CD14-positive monocyte (primary cell): ENCODE results near the gene CRTC2. TPM values are rescaled to one million over a fixed set of nuclear protein-coding genes. Genes with fewer than 3 reads are reported as not detected.
"Not testable (repeated sequence)": the region's sequence is repeated elsewhere in the genome, so short reads cannot be mapped to it uniquely, and the experiment has no call there.

Experiments
- DNase-seq, 3 donors: peaks; one replicate each; pipeline ENCODE4 v3.0.0-alpha.2; 2011 to 2022
- H2AFZ ChIP-seq: 2 replicates; pipeline ENCODE4 v1.6.0; 2012; ENCODE audit warnings: mild to moderate bottlenecking, low read depth, low read length, inconsistent platforms; ENCODE audit not compliant: insufficient read depth, poor library complexity, severe bottlenecking
- H3K27ac ChIP-seq, 2 donors: 1 replicate in 1 of 2; 2 replicates in 1 of 2; pipeline ENCODE4 v1.5.1; 2012 to 2013; ENCODE audit warnings: low read length in 2 of 2, control low read depth in 1 of 2, inconsistent platforms in 1 of 2, low read depth in 1 of 2, mild to moderate bottlenecking in 1 of 2
- H3K27me3 ChIP-seq, 2 donors: one replicate each; pipeline versions ENCODE4 v1.6.0 to v1.6.1; 2011 to 2013; ENCODE audit warnings: low read length in 2 of 2; ENCODE audit not compliant: control insufficient read depth in 2 of 2, insufficient read depth in 2 of 2
- H3K36me3 ChIP-seq, 2 donors: replicated peaks in 1 of 2; 1 replicate in 1 of 2; 2 replicates in 1 of 2; pipeline versions ENCODE4 v1.5.1 to v1.6.1; 2012 to 2013; ENCODE audit warnings: low read length in 2 of 2, control low read depth in 1 of 2, inconsistent platforms in 1 of 2, mild to moderate bottlenecking in 1 of 2; ENCODE audit not compliant: insufficient read depth in 2 of 2, control insufficient read depth in 1 of 2
- H3K4me1 ChIP-seq, 2 donors: 1 replicate in 1 of 2; 2 replicates in 1 of 2; pipeline versions ENCODE4 v1.5.1 to v1.6.1; 2012 to 2013; ENCODE audit warnings: low read length in 2 of 2, control low read depth in 1 of 2, inconsistent platforms in 1 of 2, mild to moderate bottlenecking in 1 of 2, moderate library complexity in 1 of 2; ENCODE audit not compliant: insufficient read depth in 2 of 2, control insufficient read depth in 1 of 2
- H3K4me2 ChIP-seq: replicated peaks from 2 replicates; pipeline ENCODE3; 2012; ENCODE audit warnings: low read length, moderate library complexity, mild to moderate bottlenecking; ENCODE audit not compliant: poor library complexity, severe bottlenecking; ENCODE audit errors: extremely low read depth
- H3K4me3 ChIP-seq, 3 experiments: fragments of 200-600 bp in 1 of 3; sonication (generic) in 1 of 3; replicated peaks in 1 of 3; 1 replicate in 2 of 3; 2 replicates in 1 of 3; pipeline ENCODE4 v1.5.1; 2011 to 2013; ENCODE audit warnings: low read length in 3 of 3, mild to moderate bottlenecking in 3 of 3, control low read depth in 2 of 3, low read depth in 2 of 3, inconsistent platforms in 1 of 3, moderate library complexity in 1 of 3
- H3K79me2 ChIP-seq: 2 replicates; pipeline ENCODE4 v1.6.0; 2012; ENCODE audit warnings: mild to moderate bottlenecking, control low read depth, inconsistent platforms, low read length, moderate library complexity; ENCODE audit not compliant: insufficient read depth
- H3K9ac ChIP-seq: 2 replicates; pipeline ENCODE4 v1.6.0; 2017; ENCODE audit warnings: low read length, mild to moderate bottlenecking; ENCODE audit not compliant: insufficient read depth, poor library complexity, severe bottlenecking
- H3K9me3 ChIP-seq, 2 donors: replicated peaks in 1 of 2; 1 replicate in 1 of 2; 2 replicates in 1 of 2; pipeline versions ENCODE4 v1.5.1 to v1.6.1; 2012 to 2013; ENCODE audit warnings: low read length in 2 of 2, control low read depth in 1 of 2; ENCODE audit not compliant: control insufficient read depth in 1 of 2, insufficient read depth in 1 of 2
- H4K20me1 ChIP-seq: 2 replicates; pipeline ENCODE4 v1.6.0; 2012; ENCODE audit warnings: mild to moderate bottlenecking, low read length, control low read depth, moderate library complexity; ENCODE audit not compliant: insufficient read depth
- H3K27ac Mint-ChIP-seq, 7 donors: one replicate each; pipeline ENCODE4 v1.8.0; 2020; ENCODE audit warnings: mild to moderate bottlenecking in 7 of 7, mixed read lengths in 7 of 7, moderate library complexity in 6 of 7, inconsistent platforms in 2 of 7
- H3K27me3 Mint-ChIP-seq, 3 donors: one replicate each; pipeline ENCODE4 v1.8.0; 2021 to 2022; ENCODE audit warnings: low read depth in 3 of 3, mild to moderate bottlenecking in 3 of 3, mixed read lengths in 3 of 3, moderate library complexity in 3 of 3, inconsistent platforms in 1 of 3
- H3K36me3 Mint-ChIP-seq, 2 donors: one replicate each; pipeline ENCODE4 v1.8.0; 2020; ENCODE audit warnings: mixed read lengths in 2 of 2, inconsistent platforms in 1 of 2, mild to moderate bottlenecking in 1 of 2
- H3K4me1 Mint-ChIP-seq: one replicate; pipeline ENCODE4 v1.8.0; 2020; ENCODE audit warnings: mild to moderate bottlenecking, mixed read lengths
- H3K4me3 Mint-ChIP-seq, 2 donors: one replicate each; pipeline ENCODE4 v1.8.0; 2020; ENCODE audit warnings: mild to moderate bottlenecking in 2 of 2, mixed read lengths in 2 of 2, moderate library complexity in 1 of 2
- H3K9me3 Mint-ChIP-seq, 7 donors: one replicate each; pipeline ENCODE4 v1.8.0; 2020 to 2022; ENCODE audit warnings: mixed read lengths in 7 of 7, mild to moderate bottlenecking in 6 of 7, moderate library complexity in 6 of 7, inconsistent platforms in 2 of 7
- WGBS: methylation state at CpG from one replicate; pipeline ENCODE4 v1.1.5; 2013; ENCODE audit warnings: missing lambda C conversion rate; ENCODE audit not compliant: insufficient coverage; 5-methylcytosine and 5-hydroxymethylcytosine counted together
- intact Hi-C, 2 donors: fragments of 100-400 bp; cut with micrococcal nuclease; formaldehyde crosslinking; loops; one replicate each; pipeline versions ENCODE4 v1.15.0 to v1.15.1; 2023
- polyA plus RNA-seq, 3 donors: library from polyadenylated mRNA; depleted of rRNA in 1 of 3; unstranded in 2 of 3; stranded (reverse) in 1 of 3; fragments of 300-500 nt in 2 of 3; fragments of >200 nt in 1 of 3; fragmentation: Illumina TruSeq in 2 of 3; gene quantifications; 1 replicate in 2 of 3; 2 replicates in 1 of 3; pipeline ENCODE4 v1.2.3, GENCODE V29; 2012 to 2021
- TF ChIP-seq, protein P1 (sequence below): fragments of 200-600 bp; IDR thresholded peaks from one replicate; pipeline ENCODE4 v1.8.0; 2022; ENCODE audit warnings: antibody characterized with exemption, mild to moderate bottlenecking

The CRTC2 gene
- polyA plus RNA-seq, 3 donors, result 13.7 to 86.0 (median 21.2) TPM

DNA sequence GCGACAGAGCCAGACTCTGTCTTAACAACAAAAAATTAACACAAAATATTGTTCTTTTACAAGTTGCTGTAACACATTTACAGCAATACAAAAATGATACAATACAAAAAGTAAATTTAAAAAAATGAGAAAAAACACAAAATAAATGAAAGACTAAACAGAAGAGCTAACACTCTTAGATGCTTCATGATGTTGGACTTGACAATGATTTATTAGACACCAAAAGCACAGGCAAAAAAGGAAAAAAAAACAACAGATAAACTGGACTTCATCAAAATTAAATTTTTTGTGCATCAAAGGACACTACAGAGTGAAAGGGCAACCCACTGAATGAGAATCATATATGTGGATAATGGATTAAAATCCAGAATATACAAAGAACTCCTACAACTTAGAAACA, 52.0 kb downstream of the CRTC2 start:
- H3K9me3 Mint-ChIP-seq, result no peaks in the 10 kb centered on the region
- DNase-seq, result no peak
- H2AFZ ChIP-seq, result no peak overlapping the region

DNA sequence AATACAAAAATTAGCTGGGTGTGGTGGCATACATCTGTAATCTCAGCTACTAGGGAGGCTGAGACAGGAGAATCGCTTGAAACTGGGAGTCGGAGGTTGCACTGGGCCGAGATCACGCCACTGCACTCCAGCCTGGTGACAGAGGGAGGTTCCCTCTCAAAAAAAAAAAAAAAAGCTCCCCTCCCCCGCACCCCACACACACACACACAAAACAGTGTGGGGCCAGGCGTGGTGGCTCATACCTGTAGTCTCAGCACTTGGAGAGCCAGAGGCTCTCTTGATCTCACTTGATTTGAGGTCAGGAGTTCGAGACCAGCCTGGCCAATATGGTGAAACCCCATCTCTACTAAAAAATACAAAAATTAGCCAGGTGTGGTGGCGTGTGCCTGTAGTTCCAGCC, 52.5 kb downstream of the CRTC2 start:
- not testable (repeated sequence) for H3K4me3 Mint-ChIP-seq, H3K9me3 Mint-ChIP-seq, H3K27ac ChIP-seq, H3K9ac ChIP-seq, DNase-seq, H3K4me2 ChIP-seq, H3K4me3 ChIP-seq, H3K9me3 ChIP-seq, H3K27me3 Mint-ChIP-seq, H2AFZ ChIP-seq, H3K27me3 ChIP-seq, H3K4me1 ChIP-seq, H3K4me1 Mint-ChIP-seq
- H3K36me3 Mint-ChIP-seq, result peaks cover 13 to 40% of the 10 kb centered on the region in 2 donors
- Histone ChIP-seq H4K20me1 (peaks cover 76% of the 10 kb centered on the region), H3K36me3 (peaks cover 3 to 29% of the 10 kb centered on the region in 2 donors), H3K79me2 (peaks cover 97% of the 10 kb centered on the region)
- H3K27ac Mint-ChIP-seq, result peak overlapping the region in 2 of 7 donors; percentile 2 to 42
- intact Hi-C loops, result loop anchor here in 1 of 2 donors (10.0 kb wide), 1 partner anchor 61 kb away; no protein-coding TSS in a partner anchor
- WGBS, result 100% methylated on average over 3 of the region's 8 CpGs

More for the DNA sequence above, 52.0 kb downstream of the CRTC2 start:
- peaks cover 97% of the 10 kb centered on the region for H3K79me2 ChIP-seq
- H4K20me1 ChIP-seq, result peaks cover 77% of the 10 kb centered on the region
- no CpG with 5 or more reads among the region's 1 CpG for WGBS
- H3K27ac Mint-ChIP-seq, result peak overlapping the region in 2 of 7 donors; percentile 18 to 55
- no peaks in the 10 kb centered on the region for H3K9me3 ChIP-seq
- peaks cover 3 to 29% of the 10 kb centered on the region in 2 donors for H3K36me3 ChIP-seq
- no peaks in the 10 kb centered on the region for H3K4me1 ChIP-seq
- no peaks in the 10 kb centered on the region for H3K27me3 ChIP-seq
- TF ChIP-seq, protein P1, sequence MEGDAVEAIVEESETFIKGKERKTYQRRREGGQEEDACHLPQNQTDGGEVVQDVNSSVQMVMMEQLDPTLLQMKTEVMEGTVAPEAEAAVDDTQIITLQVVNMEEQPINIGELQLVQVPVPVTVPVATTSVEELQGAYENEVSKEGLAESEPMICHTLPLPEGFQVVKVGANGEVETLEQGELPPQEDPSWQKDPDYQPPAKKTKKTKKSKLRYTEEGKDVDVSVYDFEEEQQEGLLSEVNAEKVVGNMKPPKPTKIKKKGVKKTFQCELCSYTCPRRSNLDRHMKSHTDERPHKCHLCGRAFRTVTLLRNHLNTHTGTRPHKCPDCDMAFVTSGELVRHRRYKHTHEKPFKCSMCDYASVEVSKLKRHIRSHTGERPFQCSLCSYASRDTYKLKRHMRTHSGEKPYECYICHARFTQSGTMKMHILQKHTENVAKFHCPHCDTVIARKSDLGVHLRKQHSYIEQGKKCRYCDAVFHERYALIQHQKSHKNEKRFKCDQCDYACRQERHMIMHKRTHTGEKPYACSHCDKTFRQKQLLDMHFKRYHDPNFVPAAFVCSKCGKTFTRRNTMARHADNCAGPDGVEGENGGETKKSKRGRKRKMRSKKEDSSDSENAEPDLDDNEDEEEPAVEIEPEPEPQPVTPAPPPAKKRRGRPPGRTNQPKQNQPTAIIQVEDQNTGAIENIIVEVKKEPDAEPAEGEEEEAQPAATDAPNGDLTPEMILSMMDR, result no peak
- H3K4me2 ChIP-seq, result no peak overlapping the region
- H3K4me1 Mint-ChIP-seq, result peaks cover 3% of the 10 kb centered on the region
- no peak overlapping the region for H3K4me3 Mint-ChIP-seq
- intact Hi-C loops, result loop anchor here in 1 of 2 donors (10.0 kb wide), 1 partner anchor 62 kb away; no protein-coding TSS in a partner anchor
- no peak overlapping the region for H3K9ac ChIP-seq
- no peaks in the 10 kb centered on the region for H3K27me3 Mint-ChIP-seq
- H3K27ac ChIP-seq, result no peak overlapping the region
- H3K4me3 ChIP-seq, result no peak overlapping the region
- H3K36me3 Mint-ChIP-seq, result peaks cover 13 to 43% of the 10 kb centered on the region in 2 donors
